Neuronal stem cell (in vitro differentiated cells): Measurements from ENCODE around the gene SLC6A11.
A peak's percentile ranks its signal among the peaks of the same experiment; 100 is the strongest.

ENCODE experiments used
- DNase-seq: peaks from one replicate; pipeline ENCODE4 v3.0.0-alpha.2; 2013; ENCODE audit warnings: low spot score
- H2AFZ ChIP-seq: one replicate; pipeline ENCODE4 v1.6.1; 2013; ENCODE audit warnings: mild to moderate bottlenecking, low read length, inconsistent platforms
- H2AK5ac ChIP-seq: 2 replicates; pipeline ENCODE4 v1.6.1; 2013; ENCODE audit warnings: low read depth, mild to moderate bottlenecking, inconsistent platforms, low read length, moderate library complexity, mixed read lengths
- H2BK120ac ChIP-seq: 2 replicates; pipeline ENCODE4 v1.6.1; 2013; ENCODE audit warnings: low read depth, mild to moderate bottlenecking, inconsistent platforms, low read length, moderate library complexity, mixed read lengths
- H2BK12ac ChIP-seq: one replicate; pipeline ENCODE4 v1.6.1; 2013; ENCODE audit warnings: low read length, inconsistent platforms
- H2BK15ac ChIP-seq: 2 replicates; pipeline ENCODE4 v1.6.1; 2013; ENCODE audit warnings: mild to moderate bottlenecking, low read length, inconsistent platforms, mixed read lengths
- H2BK5ac ChIP-seq: one replicate; pipeline ENCODE4 v1.6.1; 2013; ENCODE audit warnings: inconsistent platforms, mild to moderate bottlenecking, low read length, moderate library complexity
- H3K14ac ChIP-seq: one replicate; pipeline ENCODE4 v1.6.1; 2013; ENCODE audit warnings: low read length, inconsistent platforms
- H3K18ac ChIP-seq: 2 replicates; pipeline ENCODE4 v1.6.1; 2013; ENCODE audit warnings: low read length, inconsistent platforms
- H3K23ac ChIP-seq: 2 replicates; pipeline ENCODE4 v1.6.1; 2013; ENCODE audit warnings: low read depth, mild to moderate bottlenecking, mixed read lengths, low read length, inconsistent platforms; ENCODE audit not compliant: poor library complexity
- H3K27ac ChIP-seq: replicated peaks from 3 replicates; pipeline ENCODE4 v1.5.1; 2013; ENCODE audit warnings: low read length, inconsistent platforms
- H3K27me3 ChIP-seq, 3 experiments: 2 replicates each; pipeline ENCODE4 v1.6.1; 2013; ENCODE audit warnings: low read length in 3 of 3, mild to moderate bottlenecking in 2 of 3, inconsistent platforms in 1 of 3, low read depth in 1 of 3, mixed read lengths in 1 of 3, moderate library complexity in 1 of 3; ENCODE audit not compliant: control insufficient read depth in 3 of 3, insufficient read depth in 3 of 3
- H3K36me3 ChIP-seq, 2 donors: replicated peaks in 1 of 2; 2 replicates each; pipeline ENCODE4 v1.6.1; 2013; ENCODE audit warnings: low read length in 2 of 2; ENCODE audit not compliant: control insufficient read depth in 2 of 2, insufficient read depth in 2 of 2
- H3K4ac ChIP-seq: 2 replicates; pipeline ENCODE4 v1.6.1; 2013; ENCODE audit warnings: inconsistent platforms, mild to moderate bottlenecking, low read length, moderate library complexity
- H3K4me1 ChIP-seq, 2 donors: 1 replicate in 1 of 2; 2 replicates in 1 of 2; pipeline ENCODE4 v1.6.1; 2013; ENCODE audit warnings: low read length in 2 of 2, low read depth in 1 of 2; ENCODE audit not compliant: control insufficient read depth in 2 of 2, insufficient read depth in 1 of 2
- H3K4me2 ChIP-seq: one replicate; pipeline ENCODE4 v1.6.1; 2013; ENCODE audit warnings: mild to moderate bottlenecking, low read length, inconsistent platforms; ENCODE audit not compliant: insufficient read depth, poor library complexity, severe bottlenecking
- H3K4me3 ChIP-seq, 2 donors: 2 replicates each; pipeline ENCODE4 v1.5.1; 2013; ENCODE audit warnings: low read length in 2 of 2, mild to moderate bottlenecking in 2 of 2, inconsistent platforms in 1 of 2, moderate library complexity in 1 of 2
- H3K79me1 ChIP-seq: one replicate; pipeline ENCODE4 v1.6.1; 2013; ENCODE audit warnings: low read depth, mild to moderate bottlenecking, inconsistent platforms, low read length, moderate library complexity
- H3K9ac ChIP-seq: one replicate; pipeline ENCODE4 v1.6.1; 2013; ENCODE audit warnings: mild to moderate bottlenecking, low read depth, low read length, inconsistent platforms; ENCODE audit not compliant: poor library complexity
- H3K9me3 ChIP-seq, 2 donors: replicated peaks in 1 of 2; 2 replicates each; pipeline versions ENCODE3 to v1.6.1; 2013; ENCODE audit warnings: low read length in 2 of 2, mild to moderate bottlenecking in 2 of 2, inconsistent platforms in 1 of 2, low read depth in 1 of 2, mixed read lengths in 1 of 2, moderate library complexity in 1 of 2; ENCODE audit not compliant: control insufficient read depth in 2 of 2, insufficient read depth in 1 of 2
- H4K8ac ChIP-seq: one replicate; pipeline ENCODE4 v1.6.1; 2013; ENCODE audit warnings: low read depth, mild to moderate bottlenecking, inconsistent platforms, low read length, moderate library complexity
- H4K91ac ChIP-seq: one replicate; pipeline ENCODE4 v1.6.1; 2013; ENCODE audit warnings: low read length, low read depth, mild to moderate bottlenecking, inconsistent platforms; ENCODE audit not compliant: poor library complexity
- WGBS, 2 donors: extraction: QIAGEN DNeasy Blood & Tissue Kit; methylation state at CpG; one replicate each; pipeline ENCODE4 v1.1.7; 2013; ENCODE audit warnings: missing lambda C conversion rate in 2 of 2, mixed read lengths in 1 of 2; ENCODE audit not compliant: insufficient read length in 2 of 2, insufficient replicate concordance in 1 of 2; ENCODE audit errors: extremely low coverage in 2 of 2; 5-methylcytosine and 5-hydroxymethylcytosine counted together

The SLC6A11 gene

DNA sequence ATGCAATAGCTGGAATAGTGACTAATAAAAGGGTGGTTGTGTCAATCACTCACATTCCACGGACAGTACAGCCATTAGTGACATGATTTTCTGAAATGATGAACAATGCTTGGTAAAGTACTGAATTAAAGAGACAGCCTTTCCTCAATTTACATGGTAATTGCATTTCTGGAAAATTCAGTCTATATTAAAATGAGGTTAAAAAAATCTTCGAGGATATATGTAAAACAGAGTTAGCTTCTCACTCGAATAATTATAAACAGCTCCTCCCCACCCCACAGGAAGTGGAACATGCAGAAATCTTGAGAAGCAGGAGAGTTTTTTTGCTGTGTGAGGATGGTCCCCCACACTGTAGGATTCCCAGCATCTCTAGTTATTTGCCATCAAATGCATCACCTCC lies 42.1 kb downstream of the SLC6A11 start:
- no peak overlapping the region for H3K4me3 ChIP-seq
- no peak overlapping the region for H2BK5ac ChIP-seq
- no peaks in the 10 kb centered on the region for H3K9me3 ChIP-seq
- no peak overlapping the region for H2BK15ac ChIP-seq
- no peak overlapping the region for H2BK120ac ChIP-seq
- H3K4me1 ChIP-seq, result no peaks in the 10 kb centered on the region
- no CpG with 5 or more reads among the region's 3 CpGs for WGBS, 2 donors
- H2AFZ ChIP-seq, result no peak overlapping the region
- no peak overlapping the region for H3K18ac ChIP-seq
- H4K8ac ChIP-seq, result no peak overlapping the region
- H3K4me2 ChIP-seq, result no peak overlapping the region
- H3K14ac ChIP-seq, result no peak overlapping the region
- DNase-seq, result no peak
- no peaks in the 10 kb centered on the region for H3K79me1 ChIP-seq
- no peak overlapping the region for H3K23ac ChIP-seq
- no peak overlapping the region for H3K27ac ChIP-seq
- no peaks in the 10 kb centered on the region for H3K36me3 ChIP-seq
- H3K4ac ChIP-seq, result no peak overlapping the region
- no peak overlapping the region for H2BK12ac ChIP-seq
- no peaks in the 10 kb centered on the region for H3K27me3 ChIP-seq
- H3K9ac ChIP-seq, result no peak overlapping the region
- H4K91ac ChIP-seq, result no peak overlapping the region
- no peak overlapping the region for H2AK5ac ChIP-seq

DNA sequence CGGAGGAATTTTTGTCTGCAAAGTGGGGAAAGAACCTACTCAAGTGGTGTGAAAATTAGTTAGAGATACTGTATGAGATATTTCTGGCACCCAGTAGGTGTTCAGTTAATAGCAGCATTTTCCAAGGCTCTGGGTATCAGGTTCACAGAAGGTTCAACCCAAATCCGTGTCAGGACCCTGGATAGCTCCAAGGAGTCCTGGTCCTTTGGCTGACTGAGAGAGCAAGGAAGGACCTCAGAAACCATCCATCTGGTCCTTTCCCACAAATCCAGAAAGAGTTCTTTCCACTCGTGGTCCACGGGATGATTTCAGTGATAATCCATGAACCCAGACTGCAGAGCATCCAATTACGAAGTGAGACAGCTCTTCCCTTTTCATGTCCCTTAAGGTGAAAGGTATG lies 51.4 kb downstream of the SLC6A11 start:
- no peak overlapping the region for H2BK15ac ChIP-seq
- H3K18ac ChIP-seq, result no peak overlapping the region
- H3K4me1 ChIP-seq, result no peaks in the 10 kb centered on the region
- H2BK12ac ChIP-seq, result no peak overlapping the region
- H3K23ac ChIP-seq, result no peak overlapping the region
- H4K91ac ChIP-seq, result no peak overlapping the region
- H3K4ac ChIP-seq, result no peak overlapping the region
- H3K27ac ChIP-seq, result no peak overlapping the region
- H2AFZ ChIP-seq, result no peak overlapping the region
- H3K4me3 ChIP-seq, result no peak overlapping the region
- H2BK120ac ChIP-seq, result no peak overlapping the region
- no peak overlapping the region for H3K14ac ChIP-seq
- no peaks in the 10 kb centered on the region for H3K36me3 ChIP-seq
- H3K9ac ChIP-seq, result no peak overlapping the region
- DNase-seq, result peak; percentile 58
- no peaks in the 10 kb centered on the region for H3K9me3 ChIP-seq
- no peak overlapping the region for H2BK5ac ChIP-seq
- no peak overlapping the region for H2AK5ac ChIP-seq
- no peak overlapping the region for H3K4me2 ChIP-seq
- H3K27me3 ChIP-seq, result no peaks in the 10 kb centered on the region
- no peaks in the 10 kb centered on the region for H3K79me1 ChIP-seq
- no CpG with 5 or more reads among the region's 5 CpGs for WGBS, 2 donors
- no peak overlapping the region for H4K8ac ChIP-seq

DNA sequence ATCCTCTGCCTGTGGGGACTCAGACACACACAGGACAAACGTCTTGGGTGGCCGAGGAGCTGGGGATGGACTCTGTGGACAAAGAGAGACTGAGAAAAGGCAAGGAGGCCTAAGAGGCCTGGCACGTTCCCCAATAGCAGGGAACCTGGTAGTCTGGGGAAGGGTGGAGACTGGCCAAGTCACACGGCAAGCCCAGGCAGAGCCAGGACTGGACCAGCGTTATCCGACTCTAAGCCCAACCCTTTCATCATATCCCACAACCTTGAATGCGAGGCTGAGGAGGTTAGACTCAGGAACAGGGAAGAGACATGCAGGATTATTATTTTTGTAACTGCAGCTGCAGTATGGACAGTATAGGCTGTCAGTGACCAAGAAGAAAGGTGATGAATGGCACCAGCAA lies 53.4 kb downstream of the SLC6A11 start:
- Histone ChIP-seq H2BK5ac (no peak overlapping the region), H2BK15ac (no peak overlapping the region), H3K9ac (no peak overlapping the region), H2AK5ac (no peak overlapping the region), H3K9me3 (no peaks in the 10 kb centered on the region), H3K36me3 (no peaks in the 10 kb centered on the region), H3K4me2 (no peak overlapping the region), H3K27me3 (no peaks in the 10 kb centered on the region), H3K79me1 (no peaks in the 10 kb centered on the region), H3K4ac (no peak overlapping the region), H3K14ac (no peak overlapping the region), H3K4me3 (peak overlapping the region in 1 of 2 donors; percentile 12), H2BK120ac (no peak overlapping the region), H4K91ac (no peak overlapping the region), H3K27ac (no peak overlapping the region), H3K4me1 (no peaks in the 10 kb centered on the region), H3K23ac (no peak overlapping the region), H2AFZ (no peak overlapping the region), H2BK12ac (no peak overlapping the region), H4K8ac (no peak overlapping the region), H3K18ac (no peak overlapping the region)
- no CpG with 5 or more reads among the region's 7 CpGs for WGBS, 2 donors
- no peak for DNase-seq

DNA sequence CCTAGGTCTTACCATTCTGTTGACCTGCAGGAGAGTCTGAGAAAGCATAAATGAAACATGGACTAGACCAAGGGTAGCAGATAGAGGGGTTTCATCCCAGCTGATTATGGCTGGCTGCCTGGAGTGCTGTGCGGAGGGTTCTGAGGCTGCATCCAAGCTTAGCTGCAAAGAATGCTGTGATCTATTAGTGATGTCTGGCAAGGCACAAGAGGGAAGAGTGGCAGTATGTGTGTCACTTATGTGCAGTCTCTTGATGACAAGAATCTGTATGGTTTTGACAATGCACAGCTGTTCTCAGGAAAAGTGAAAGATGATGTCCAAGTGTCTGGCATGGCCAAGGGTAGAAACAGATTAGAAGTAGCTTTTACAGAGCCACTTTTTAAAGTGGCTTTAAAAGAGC lies 54.3 kb downstream of the SLC6A11 start:
- Histone ChIP-seq H2AFZ (no peak overlapping the region), H2BK12ac (no peak overlapping the region), H3K23ac (no peak overlapping the region), H3K79me1 (no peaks in the 10 kb centered on the region), H3K4ac (no peak overlapping the region), H2BK120ac (no peak overlapping the region), H3K4me3 (no peak overlapping the region), H3K4me1 (no peaks in the 10 kb centered on the region), H3K36me3 (no peaks in the 10 kb centered on the region), H3K9ac (no peak overlapping the region), H3K14ac (no peak overlapping the region), H3K18ac (no peak overlapping the region), H4K8ac (no peak overlapping the region), H3K27ac (no peak overlapping the region), H2BK15ac (no peak overlapping the region), H3K9me3 (no peaks in the 10 kb centered on the region), H3K27me3 (no peaks in the 10 kb centered on the region), H4K91ac (no peak overlapping the region), H3K4me2 (no peak overlapping the region), H2BK5ac (no peak overlapping the region), H2AK5ac (no peak overlapping the region)
- DNase-seq, result no peak
- WGBS, 2 donors, result no CpG with 5 or more reads among the region's 1 CpG
